Stomach smooth muscle (tissue), 2 donors: ENCODE results near the gene MAST2.

Experiments used
- H3K27ac ChIP-seq: one replicate; pipeline ENCODE4 v1.7.0; 2013; ENCODE audit warnings: mild to moderate bottlenecking, low read length, inconsistent platforms
- H3K27me3 ChIP-seq, 2 donors: one replicate each; pipeline ENCODE4 v1.7.0; 2013; ENCODE audit warnings: low read length in 2 of 2; ENCODE audit not compliant: insufficient read depth in 2 of 2, control insufficient read depth in 1 of 2
- H3K36me3 ChIP-seq, 2 donors: one replicate each; pipeline ENCODE4 v1.7.0; 2013; ENCODE audit warnings: low read length in 2 of 2; ENCODE audit not compliant: control insufficient read depth in 2 of 2, insufficient read depth in 2 of 2
- H3K4me1 ChIP-seq: one replicate; pipeline ENCODE4 v1.7.0; 2013; ENCODE audit warnings: low read length; ENCODE audit not compliant: control insufficient read depth, insufficient read depth
- H3K4me3 ChIP-seq, 2 donors: one replicate each; pipeline ENCODE4 v1.7.0; 2013; ENCODE audit warnings: low read length in 2 of 2
- H3K9ac ChIP-seq, 2 donors: one replicate each; pipeline ENCODE4 v1.7.0; 2013; ENCODE audit warnings: low read length in 2 of 2, mild to moderate bottlenecking in 1 of 2
- H3K9me3 ChIP-seq, 2 donors: one replicate each; pipeline ENCODE4 v1.7.0; 2013; ENCODE audit warnings: low read length in 2 of 2; ENCODE audit not compliant: control insufficient read depth in 2 of 2
- donor health status: healthy.
- donor health status: Pancreatic carcinoma.

MAST2 gene

DNA sequence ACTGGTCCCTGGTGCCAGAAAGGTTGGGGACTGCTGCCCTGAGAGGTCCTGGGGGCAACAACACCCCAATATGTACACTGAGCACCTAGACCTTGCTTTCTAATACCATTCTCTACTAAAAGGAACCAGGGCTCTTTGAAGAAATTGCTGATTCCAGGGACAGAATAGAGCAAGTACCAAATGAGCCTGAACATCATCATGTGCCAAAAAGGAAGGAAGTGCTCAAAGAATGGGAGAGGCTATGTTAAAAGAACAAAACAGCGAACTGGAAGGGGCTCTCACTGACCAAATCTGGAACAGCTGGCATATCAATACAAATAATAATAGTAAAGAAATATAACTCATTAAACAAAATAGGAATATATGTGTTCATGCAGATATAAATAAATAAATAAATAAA is 278.2 kb downstream of the MAST2 start:
- H3K4me1 ChIP-seq = no peaks in the 10 kb centered on the region
- no peaks in the 10 kb centered on the region for H3K36me3 ChIP-seq
- no peaks in the 10 kb centered on the region for H3K27me3 ChIP-seq
- no peaks in the 10 kb centered on the region for H3K9me3 ChIP-seq
- no peak overlapping the region for H3K4me3 ChIP-seq
- H3K27ac ChIP-seq = no peak overlapping the region
- H3K9ac ChIP-seq = no peak overlapping the region

- H3K9me3 ChIP-seq = no peaks in the 10 kb centered on the region
- no peaks in the 10 kb centered on the region for H3K36me3 ChIP-seq
- H3K4me1 ChIP-seq = no peaks in the 10 kb centered on the region
- no peak overlapping the region for H3K27ac ChIP-seq
- H3K9ac ChIP-seq = no peak overlapping the region
- no peak overlapping the region for H3K4me3 ChIP-seq
- H3K27me3 ChIP-seq = no peaks in the 10 kb centered on the region
Measured at GRCh38 chr1:46083579-46083978, 280.2 kb downstream of the MAST2 start.

DNA sequence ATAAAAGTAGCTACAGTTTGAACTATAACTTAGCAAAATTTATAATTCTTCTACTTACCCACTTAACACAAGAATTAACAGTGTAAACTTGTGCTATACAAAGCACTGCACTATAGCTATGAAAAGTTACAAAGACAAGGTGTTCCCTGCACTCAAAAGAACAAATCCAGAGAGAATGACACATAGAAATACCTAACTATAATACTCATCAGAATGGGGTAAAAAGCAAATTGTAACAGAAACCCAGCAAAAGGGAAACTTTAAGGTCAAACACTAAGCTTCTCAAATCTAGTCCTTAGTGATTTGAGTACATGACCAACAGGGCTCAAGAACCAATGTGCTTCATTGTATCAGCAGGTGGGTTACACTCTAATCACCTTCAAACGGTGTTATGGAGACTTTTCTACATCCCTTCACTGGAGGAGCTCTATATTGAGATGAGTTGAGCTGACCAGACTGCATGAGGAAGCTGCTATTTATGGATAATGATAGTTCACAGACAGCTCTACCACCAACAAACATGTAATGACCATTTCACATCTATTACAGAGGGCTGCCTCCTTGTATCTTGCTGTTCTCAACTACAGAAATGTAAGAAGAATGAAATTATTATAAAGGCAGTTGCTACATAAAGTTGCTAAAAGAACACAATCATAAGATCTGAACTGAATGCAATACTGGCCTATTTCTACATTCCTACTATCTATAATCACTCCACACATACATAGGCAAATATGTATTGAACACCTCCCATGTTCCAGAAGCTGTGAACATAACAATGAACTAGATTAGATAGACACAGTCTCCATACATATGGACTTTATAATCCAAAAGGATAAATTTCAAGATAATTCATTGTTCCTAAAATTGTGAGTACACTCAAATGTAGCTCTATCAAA is 281.4 kb downstream of the MAST2 start:
- no peaks in the 10 kb centered on the region for H3K27me3 ChIP-seq
- H3K9me3 ChIP-seq = no peaks in the 10 kb centered on the region
- no peaks in the 10 kb centered on the region for H3K4me1 ChIP-seq
- no peaks in the 10 kb centered on the region for H3K36me3 ChIP-seq
- no peak overlapping the region for H3K9ac ChIP-seq
- no peak overlapping the region for H3K27ac ChIP-seq
- H3K4me3 ChIP-seq = no peak overlapping the region
